Ecto neural progenitor cell (in vitro differentiated cells): Measurements from ENCODE around the gene CFAP298.

Experiments used
- DNase-seq: peaks from one replicate; pipeline ENCODE4 v3.0.0-alpha.2; 2018; ENCODE audit warnings: low spot score

CFAP298 gene

GRCh38 chr21:32599091-32599490, 13.1 kb downstream of the CFAP298 start:
- DNase-seq: no peak

- no peak for DNase-seq
Observed at GRCh38 chr21:32597205-32597604, 15.0 kb downstream of the CFAP298 start.

- no peak for DNase-seq
Observed at GRCh38 chr21:32595431-32595830, 16.7 kb downstream of the CFAP298 start.

GRCh38 chr21:32593690-32594089, 18.5 kb downstream of the CFAP298 start:
- DNase-seq: no peak

GRCh38 chr21:32592929-32593502, 19.2 kb downstream of the CFAP298 start:
- DNase-seq: no peak

- no peak for DNase-seq
Observed at GRCh38 chr21:32590130-32590529, 22.0 kb downstream of the CFAP298 start.

GRCh38 chr21:32587651-32588050, 24.5 kb downstream of the CFAP298 start:
- DNase-seq: no peak

- DNase-seq: no peak
Observed at GRCh38 chr21:32587120-32587519, 25.1 kb downstream of the CFAP298 start.

- no peak for DNase-seq
Observed at GRCh38 chr21:32585970-32586369, 26.2 kb downstream of the CFAP298 start.

GRCh38 chr21:32585042-32585710, 27.0 kb downstream of the CFAP298 start, which contains the start of gene TCP10L:
Gene TCP10L, minus strand, starts transcription at chr21:32585523. Its CDS starts 1,219 bp downstream, at chr21:32584304.
- DNase-seq: no peak

- DNase-seq: no peak
Observed at GRCh38 chr21:32584472-32584871, 27.7 kb downstream of the CFAP298 start.

GRCh38 chr21:32581732-32582131, 30.4 kb downstream of the CFAP298 start:
- no peak for DNase-seq

- no peak for DNase-seq
Observed at GRCh38 chr21:32580949-32581348, 31.2 kb downstream of the CFAP298 start.

- DNase-seq: peak; percentile 71
Observed at GRCh38 chr21:32578107-32578691, 34.0 kb downstream of the CFAP298 start.

GRCh38 chr21:32576011-32576410, 36.2 kb downstream of the CFAP298 start:
- DNase-seq: no peak

- DNase-seq: no peak
Observed at GRCh38 chr21:32574946-32575925, 36.9 kb downstream of the CFAP298 start.

GRCh38 chr21:32572574-32573420, 39.4 kb downstream of the CFAP298 start:
- DNase-seq: no peak

- no peak for DNase-seq
Observed at GRCh38 chr21:32570456-32570855, 41.7 kb downstream of the CFAP298 start.

- DNase-seq: peak; percentile 83
Observed at GRCh38 chr21:32569261-32570230, 42.6 kb downstream of the CFAP298 start.

GRCh38 chr21:32567626-32568025, 44.6 kb downstream of the CFAP298 start:
- no peak for DNase-seq
